GM18873 (cell line): ENCODE measurements around the gene SLC7A5.
"Not testable (repeated sequence)": the region's sequence is repeated elsewhere in the genome, so short reads cannot be mapped to it uniquely, and the experiment has no call there.

Experiments
- ATAC-seq: cut with Tn5 transposase; IDR thresholded peaks from one replicate; pipeline ENCODE4 v1.9.1; 2021; ENCODE audit warnings: mild to moderate bottlenecking, moderate library complexity, moderate number of reproducible peaks; ENCODE audit not compliant: unreplicated experiment, low FRiP score

The SLC7A5 gene

DNA sequence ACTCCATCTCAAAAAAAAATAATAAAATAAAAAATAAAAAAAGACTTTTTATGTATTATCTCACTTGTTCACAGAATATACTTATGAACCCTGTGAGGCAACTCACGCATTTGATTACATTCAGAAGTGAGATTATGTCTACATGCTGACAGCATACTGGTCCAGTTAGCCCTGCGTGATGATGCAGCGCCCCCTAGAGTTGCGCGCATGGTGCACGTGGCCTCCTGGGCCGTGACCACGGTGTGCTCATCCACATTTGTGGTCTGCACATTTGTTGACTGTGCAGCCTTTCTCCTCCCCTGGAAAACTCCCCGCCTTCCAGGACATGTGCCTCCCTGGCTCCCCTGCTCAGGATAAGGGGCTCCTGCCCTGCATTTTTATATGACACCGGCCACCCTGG lies 20.5 kb upstream of the SLC7A5 start:
- ATAC-seq, result not testable (repeated sequence)

DNA sequence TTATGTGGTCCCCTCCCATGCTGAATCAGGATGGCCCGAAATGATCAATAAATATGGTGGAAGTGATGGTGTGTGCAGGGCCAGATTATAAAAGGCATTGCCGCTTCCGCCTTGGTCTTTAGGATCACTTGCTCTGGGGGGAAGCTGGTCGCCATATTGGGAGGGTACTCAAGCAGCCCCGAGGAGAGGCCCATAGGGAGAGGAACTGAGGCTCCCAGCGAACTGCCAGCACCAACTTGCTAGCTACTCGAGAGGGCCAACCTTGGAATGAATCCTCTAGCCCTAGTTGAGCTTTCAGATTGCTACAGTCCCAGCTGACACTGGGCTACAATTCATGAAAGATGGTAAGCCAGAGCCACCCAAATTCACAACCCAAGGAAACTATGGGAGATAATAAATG lies 19.0 kb upstream of the SLC7A5 start:
- not testable (repeated sequence) for ATAC-seq

DNA sequence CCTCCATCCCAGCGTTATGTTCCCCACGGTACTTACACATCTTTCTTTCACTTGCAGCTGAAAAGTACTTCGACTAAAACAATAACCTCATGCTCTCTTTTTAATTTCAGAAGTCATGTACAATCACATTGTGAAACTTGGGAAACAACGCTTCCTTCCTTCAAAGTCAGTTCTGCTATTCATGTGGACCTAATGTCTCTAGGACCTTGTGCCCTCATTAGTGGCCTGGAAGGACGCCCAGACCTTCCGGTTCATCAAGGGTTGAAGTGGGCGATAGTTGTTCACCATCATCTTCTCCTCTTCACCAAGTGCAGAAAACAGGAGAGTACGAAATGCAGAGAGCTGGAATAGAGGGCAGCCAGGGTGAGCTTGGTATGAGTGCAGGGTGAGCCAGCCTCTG lies 18.6 kb upstream of the SLC7A5 start:
- not testable (repeated sequence) for ATAC-seq

DNA sequence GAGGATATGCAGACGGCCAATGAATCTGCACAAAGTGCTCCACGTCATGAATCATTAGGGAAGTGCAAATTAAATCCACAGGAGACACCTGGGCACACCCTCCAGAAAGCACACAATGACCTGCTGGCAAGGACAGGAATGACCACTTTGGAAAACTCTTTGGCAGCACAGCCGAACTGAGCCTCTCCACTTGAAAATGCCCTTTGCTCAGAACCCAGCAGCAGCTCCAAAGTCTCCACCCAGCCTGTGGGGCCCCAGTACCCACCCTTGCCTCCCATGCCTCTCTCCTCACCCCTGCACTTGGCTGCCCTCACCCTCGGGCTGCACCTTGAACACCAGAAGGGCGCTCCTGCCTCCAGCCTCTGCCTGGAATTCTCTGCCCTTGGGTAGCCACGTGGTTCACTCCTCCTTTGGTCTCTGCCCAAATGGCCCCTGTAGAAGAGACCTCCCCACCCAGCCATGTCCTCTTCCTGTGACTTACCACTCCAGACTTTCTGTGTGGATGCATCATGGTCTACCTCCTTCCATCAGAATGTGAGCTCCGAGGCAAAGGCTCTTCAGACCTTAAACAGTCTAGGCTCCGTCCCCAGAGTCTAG lies 16.2 kb upstream of the SLC7A5 start:
- ATAC-seq, result not testable (repeated sequence)

DNA sequence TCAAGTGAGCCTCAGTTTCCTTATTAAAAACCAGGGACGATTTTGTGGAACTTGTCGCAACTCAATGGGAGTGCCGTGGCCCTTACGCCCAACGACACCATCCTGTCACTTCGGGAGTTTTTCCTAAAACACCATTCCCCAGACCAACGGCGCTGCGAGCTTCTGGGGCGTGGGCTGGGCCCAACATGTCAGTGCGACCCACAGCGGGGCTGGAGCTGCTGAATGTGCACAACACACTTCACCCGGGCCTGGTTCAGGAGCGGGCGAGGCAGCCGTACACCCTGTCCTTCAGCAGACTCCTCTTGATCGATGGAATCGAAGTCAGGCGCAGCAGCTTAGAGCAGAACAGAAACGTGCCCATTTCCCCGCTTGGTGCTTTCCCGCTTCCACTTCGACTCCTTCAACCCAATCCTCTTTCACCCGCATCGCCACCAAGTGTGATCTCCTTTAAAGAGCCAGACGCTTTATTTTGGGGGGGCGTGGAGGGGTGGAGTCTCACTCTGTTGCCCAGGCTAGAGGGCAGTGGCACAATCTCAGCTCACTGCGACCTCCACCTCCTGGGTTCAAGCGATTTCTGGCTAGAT lies 13.2 kb upstream of the SLC7A5 start:
- ATAC-seq, result no peak

DNA sequence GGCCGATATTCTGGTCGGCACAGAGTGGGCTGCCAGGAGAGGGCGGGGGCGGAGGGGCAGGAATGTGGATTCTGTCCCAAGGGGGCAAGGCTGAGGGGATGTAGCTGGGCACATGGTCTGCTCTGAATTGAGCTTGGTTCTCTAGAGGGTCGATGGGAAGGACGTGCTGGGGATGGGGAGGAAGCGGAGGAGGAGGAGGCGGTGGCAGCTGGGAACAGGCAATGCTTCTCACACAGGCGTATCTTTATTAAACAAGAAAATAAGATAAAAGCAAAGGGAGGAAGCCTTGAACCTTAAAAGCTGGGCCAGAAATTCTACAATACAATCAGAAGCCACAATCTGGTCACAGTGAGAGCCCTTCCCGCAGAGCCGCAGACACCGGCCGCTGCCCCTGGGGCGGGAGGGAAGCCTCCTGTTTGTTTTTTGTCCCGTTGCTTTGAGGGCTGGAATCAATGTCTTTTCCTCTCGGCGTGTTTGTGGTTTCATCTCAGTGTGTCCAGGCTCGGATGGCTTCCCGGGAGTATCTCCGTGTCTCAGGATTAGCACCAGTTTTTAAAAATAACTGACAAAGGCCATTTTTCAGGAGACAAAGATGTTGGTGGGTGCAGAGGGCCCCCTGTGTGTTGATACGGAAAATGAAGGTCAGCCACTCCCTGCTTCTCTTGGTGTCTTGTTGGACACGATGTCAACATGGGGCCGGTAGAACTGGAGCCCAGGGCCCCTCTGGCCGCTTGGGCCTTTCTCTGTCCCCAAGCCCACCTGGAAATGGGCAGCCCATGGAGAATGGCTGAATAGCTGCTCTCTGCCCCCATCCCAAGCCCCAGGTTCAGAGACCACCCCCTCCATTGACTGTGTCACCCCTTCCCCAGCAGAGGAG lies 12.3 kb upstream of the SLC7A5 start:
- ATAC-seq, result no peak

DNA sequence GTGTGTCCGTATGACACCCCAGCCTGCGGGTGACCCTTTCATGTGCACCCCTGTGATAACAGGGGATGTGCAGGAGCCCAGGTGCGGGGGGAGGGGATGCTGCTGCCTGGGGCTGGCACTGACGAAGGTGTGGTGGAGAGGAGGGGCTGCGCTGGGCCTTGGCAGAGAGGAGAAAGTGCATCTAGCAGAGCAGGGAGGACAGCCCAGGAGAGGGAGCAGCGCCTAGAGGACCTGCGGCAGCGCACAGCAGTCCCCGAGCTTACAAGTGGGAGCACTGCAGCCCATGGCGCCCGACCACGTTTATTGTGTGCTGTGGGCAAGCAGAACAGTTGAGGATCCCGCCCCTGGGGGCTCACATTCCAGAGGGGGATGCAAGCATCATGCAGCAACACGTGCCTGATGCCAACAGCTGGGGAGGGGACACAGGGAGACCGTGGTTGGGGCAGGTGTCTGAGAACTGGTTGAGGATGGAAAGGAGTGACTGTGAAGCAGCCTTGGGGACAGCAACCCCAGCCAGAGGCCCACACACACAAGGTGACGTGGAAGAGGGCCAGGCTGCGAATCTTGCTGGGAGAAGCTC lies 10.9 kb upstream of the SLC7A5 start:
- ATAC-seq, result no peak

DNA sequence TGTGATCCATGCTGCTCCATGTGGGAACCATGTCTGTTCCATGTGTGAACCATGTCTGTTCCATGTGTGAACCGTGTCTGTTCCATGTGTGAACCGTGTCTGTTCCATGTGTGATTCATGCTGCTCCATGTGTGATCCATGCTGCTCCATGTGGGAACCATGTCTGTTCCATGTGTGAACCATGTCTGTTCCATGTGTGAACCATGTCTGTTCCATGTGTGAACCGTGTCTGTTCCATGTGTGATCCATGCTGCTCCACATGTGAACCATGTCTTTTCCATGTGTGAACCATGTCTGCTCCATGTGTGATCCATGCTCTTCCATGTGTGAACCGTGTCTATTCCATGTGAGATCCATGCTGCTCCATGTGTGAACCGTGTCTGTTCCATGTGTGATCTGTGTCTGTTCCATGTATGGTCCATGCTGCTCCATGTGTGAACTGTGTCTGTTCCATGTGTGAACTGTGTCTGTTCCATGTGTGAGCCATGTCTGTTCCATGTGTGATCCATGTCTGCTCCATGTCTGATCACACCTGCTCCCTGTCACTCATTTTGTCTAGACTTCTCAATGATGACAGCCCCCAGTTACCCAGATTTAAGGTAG lies 10.2 kb upstream of the SLC7A5 start:
- ATAC-seq, result not testable (repeated sequence)

DNA sequence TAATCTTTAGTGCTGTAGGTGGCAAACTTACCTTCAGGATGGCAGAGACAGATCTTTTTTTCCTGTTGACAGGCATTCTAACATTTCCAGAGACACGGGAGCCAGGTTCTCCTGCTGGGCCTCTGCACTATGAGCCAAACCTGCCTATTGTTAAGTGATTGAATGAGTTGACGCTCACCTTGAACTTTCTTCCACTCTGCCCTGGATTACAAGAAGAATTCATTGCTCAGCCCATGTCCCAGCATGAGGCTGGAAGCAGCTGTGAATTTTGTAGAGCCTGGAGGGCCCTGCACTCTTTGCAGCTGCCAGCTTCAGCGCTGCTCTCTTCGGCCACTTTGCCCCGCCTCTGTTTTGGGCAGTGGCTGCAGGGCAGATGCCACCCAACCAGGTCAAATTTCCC lies 9.4 kb upstream of the SLC7A5 start:
- ATAC-seq, result no peak

DNA sequence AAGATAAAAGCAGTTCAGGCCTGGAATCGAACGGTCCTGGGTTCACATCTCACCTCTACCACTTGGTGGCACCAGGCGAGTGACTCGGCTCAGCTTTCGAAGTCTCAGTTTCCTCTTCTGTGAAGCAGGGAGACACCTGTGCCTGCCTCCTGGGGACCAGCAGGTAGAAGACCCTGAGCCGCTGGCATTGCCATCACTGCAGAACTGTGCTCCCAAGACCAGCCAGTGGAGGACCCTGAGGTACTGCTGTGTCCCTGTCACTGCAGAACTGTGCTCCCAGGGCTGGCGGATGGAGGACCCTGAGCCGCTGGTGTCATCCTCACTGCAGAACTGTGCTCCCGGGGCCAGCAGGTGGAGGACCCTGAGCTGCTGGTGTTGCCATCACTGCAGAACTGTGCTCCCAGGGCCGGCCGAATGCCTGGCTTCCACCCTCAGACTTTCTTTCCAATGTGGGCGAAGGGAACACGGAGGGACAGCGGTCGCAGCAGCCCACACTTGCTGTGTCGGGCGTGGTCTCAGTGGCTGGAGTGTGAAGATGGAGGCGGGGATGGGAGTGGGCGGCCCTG lies 8.7 kb upstream of the SLC7A5 start:
- ATAC-seq, result no peak

DNA sequence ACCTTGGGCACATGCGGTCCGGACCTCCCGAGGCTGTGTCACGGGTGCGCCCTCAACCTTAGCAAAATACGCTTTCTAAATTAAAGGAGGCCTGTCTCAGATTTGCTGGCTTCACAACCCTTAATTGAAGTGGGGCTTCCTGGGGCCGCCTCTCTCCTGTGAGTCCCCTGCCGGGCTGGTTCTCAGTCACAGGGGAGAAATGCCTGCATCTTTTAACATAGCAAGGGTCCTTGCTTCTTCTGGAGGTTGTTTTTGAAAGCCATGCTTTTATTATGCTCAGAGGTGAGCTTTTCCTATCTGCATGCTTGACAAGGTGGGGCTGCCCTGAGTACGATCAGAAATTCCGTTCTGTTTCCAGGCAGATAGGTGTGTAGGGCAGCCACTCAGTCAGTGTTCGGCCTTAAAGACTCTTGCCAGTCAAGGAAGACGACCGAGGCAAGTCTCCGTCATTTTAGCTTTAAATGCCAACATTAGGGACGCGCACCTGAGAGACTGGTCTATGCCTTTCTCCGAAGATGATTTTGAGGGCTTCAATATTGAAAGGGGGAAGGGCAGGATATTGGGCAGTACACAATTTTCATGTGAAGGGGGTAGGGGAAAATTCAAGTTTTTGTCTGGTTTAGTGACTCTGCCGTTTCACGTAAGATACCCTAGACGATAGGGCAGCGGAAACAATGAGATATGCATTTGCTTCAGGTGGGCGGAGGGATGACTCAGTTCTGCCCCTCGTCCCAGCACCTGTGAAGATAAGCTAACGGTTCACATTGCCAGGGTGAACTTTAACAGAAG lies 5.5 kb upstream of the SLC7A5 start:
- ATAC-seq, result no peak

DNA sequence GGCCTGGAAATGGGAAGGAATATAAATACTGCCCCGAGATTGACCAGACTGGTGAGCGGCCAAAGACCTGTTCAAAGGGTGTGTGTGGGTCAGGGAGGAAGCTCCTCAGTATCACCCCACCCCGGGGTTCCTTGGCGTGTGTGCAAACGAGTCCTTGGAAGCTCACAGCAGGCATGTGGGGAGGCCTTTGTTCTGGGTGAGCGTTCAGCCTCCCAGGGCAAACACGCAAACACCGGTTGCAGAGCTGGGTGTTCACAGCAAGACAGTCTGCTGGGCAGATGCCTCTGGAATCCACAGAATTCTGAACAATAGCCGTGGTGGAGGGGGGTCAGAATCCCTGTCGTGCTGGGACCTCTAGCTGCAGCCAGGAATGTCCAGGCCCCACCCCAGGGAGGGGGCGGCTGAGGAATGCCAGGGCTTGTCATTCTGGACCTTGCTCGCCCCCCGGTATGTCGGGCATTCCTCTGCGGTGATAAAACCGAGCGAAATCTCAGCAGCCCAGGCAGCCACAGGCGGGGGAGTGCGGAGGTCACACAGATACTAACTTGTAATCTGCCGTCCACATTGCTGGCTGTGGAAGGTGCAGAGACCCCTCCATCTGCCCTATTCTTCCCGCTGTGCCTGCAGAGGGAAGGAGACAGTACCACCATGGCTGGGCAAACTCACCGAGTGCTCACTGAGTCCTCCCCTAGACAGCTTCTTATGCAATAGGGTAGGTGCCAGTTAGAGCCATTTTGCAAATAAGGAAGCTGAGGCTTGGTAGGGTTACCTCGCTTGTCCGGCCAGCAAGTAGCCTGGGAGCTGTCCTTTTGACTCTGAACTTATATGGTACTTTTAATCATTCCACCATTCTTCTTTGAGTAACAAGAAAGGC lies 1.3 kb upstream of the SLC7A5 start:
- not testable (repeated sequence) for ATAC-seq

DNA sequence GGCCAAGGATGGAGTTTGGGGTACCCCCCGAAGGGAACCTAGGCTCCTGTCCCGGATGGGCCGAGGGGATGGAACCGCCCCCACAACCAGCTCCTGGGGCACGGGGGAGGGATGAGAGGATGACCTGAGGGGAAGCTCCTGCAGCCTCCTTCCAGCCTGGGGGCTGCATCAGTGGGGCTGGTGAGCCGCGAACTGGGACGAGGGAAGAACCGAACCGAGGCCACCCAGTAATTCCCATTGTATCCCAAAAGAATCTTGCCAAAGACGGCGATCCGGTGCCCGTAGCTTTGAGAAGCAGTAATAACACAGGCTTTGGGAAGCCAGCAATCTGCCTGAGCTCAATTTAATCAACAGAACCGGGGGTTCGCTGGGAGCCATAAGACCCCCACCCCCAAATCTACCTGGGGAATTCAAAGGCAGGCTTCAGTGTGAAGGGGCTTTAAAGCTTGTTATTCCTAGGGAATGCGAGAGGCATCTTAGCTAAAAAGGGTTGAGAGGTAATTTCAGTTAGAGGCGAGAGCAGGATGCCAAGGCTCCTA lies 641 bp upstream of the SLC7A5 start:
- ATAC-seq, result not testable (repeated sequence)

DNA sequence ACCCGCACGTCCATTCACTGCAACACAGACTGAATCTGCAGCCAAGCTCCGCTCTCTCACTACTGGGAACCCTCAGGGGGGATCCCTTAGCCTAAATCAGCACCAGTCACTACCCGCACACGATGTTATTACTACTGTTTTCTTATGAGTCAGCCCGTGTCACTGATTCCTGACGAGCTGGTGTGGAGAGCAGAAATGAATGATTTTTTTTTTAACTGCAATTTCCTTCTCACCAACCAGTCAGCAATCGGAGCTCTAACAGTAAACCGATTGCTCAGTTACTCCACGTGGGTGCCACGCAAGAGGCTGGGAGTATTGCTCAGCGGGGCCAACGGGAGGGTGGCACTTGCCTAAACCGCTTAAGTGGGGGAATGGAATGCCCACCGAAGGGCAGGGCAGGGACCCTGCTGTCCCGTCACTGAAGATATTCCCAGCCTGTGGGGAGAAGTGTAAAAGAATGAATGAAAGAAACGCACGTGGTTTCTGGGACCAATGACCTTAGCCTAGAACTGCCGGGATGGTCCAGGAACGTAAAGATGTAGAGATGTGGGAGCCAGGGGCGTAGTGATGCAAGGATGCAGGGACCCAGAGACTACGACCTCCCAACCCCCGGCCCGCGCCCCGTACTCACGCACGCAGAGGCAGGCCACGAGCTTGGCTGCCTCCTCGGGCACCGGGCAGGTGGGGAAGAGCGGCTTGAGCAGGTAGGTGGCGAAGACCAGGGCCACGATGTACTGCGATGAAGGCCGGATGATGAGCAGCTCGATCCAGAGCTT lies 865 bp downstream of the SLC7A5 start:
- ATAC-seq, result peak; percentile 38

DNA sequence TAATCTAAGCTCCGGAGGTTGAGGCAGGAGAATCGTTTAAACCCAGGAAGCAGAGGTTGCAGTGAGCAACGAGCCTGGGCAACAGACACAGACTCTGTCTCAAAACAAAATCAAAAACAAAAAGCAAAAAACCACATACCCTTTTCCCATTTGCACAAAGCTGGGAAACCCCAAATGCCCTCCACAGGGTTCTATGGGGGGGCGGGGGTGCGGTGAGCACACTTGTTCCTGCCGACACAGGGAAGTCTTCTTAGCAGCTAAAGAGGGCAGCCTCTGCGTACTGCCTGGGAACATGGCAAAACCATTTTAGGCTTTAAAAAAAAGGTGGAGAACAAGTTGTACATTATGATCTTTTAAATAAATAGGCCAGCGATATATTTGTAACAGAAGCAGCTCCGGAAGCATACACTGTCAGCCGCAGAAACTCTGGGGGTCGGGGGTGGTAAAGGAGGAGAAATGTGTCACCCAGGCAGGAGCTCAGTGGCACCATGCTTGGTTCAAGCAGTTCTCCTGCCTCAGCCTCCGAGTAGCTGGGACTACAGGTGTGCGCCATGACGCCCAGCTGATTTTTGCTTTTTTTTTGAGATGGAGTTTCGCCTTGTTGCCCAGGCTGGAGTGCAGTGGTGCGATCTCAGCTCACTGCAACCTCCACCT lies 3.3 kb downstream of the SLC7A5 start:
- not testable (repeated sequence) for ATAC-seq

DNA sequence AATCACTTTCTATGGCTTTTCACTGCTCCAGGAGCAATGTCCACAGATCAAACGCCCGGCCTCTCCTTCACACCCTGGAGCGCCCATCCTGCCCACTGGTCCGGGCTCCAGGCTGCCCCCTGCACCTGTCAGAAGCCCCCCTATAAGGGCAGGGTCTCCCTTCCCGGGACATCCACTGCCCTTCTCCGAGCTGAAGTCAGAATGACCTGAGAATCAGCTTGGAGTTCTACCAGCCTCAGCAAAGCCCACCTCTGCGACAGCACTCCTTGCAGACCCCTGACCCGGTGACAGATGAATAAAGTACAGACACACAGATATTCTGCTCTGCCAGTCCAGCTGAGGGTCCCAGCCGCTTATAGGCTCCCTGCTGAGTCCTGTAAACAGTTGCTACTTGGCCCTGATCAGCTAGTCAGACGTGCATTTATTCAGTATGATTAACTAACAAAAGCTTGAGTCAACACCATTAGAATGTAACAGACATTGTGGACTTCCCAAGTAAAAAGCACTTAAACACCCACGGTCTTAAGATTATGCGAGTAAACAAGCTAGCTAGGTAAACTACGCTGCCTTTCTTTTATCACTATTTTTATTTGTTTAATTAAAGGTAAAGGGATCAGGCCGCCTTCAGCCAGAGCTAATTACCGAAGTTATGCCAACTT lies 4.8 kb downstream of the SLC7A5 start:
- ATAC-seq, result no peak

DNA sequence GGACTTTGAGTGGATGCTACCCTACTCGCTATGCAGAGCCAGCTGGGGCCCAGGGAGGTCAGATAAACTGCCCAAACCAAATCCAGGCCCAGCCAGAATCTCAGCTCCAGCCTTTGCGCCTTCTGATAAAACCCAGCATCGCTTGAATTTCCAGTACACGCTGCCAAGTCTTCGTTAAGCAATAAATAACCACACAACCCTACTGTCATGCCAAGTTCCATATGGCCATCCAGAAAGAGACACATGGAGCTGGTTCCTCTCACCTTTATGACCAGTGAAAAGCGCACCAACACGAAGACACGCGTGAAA lies 6.0 kb downstream of the SLC7A5 start:
- ATAC-seq, result not testable (repeated sequence)
